NCI-H524 treated with DMSO at 0.1 percent for 48 hours (cell line): ENCODE results near the gene NUDT3.
"Not testable (repeated sequence)": the region's sequence is repeated elsewhere in the genome, so short reads cannot be mapped to it uniquely, and the experiment has no call there.

Experiments
- DNase-seq: peaks from one replicate; lab custom pipeline; 2025; lab: John Stamatoyannopoulos, UW

NUDT3 gene

GRCh38 chr6:34393191-34393965 lies 909 bp upstream of the NUDT3 start:
- DNase-seq, result no peak

GRCh38 chr6:34391786-34392496 lies 528 bp downstream of the NUDT3 start:
- peak; percentile 35 for DNase-seq

GRCh38 chr6:34391473-34391785 lies 1.0 kb downstream of the NUDT3 start:
- DNase-seq, result no peak

- DNase-seq, result peak; percentile 65
Observed at GRCh38 chr6:34390531-34391472, 1.7 kb downstream of the NUDT3 start.

- DNase-seq, result no peak
Observed at GRCh38 chr6:34389034-34389433, 3.4 kb downstream of the NUDT3 start.

- no peak for DNase-seq
Observed at GRCh38 chr6:34388421-34388820, 4.0 kb downstream of the NUDT3 start.

GRCh38 chr6:34386316-34387137 lies 5.9 kb downstream of the NUDT3 start:
- DNase-seq, result no peak

- DNase-seq, result no peak
Observed at GRCh38 chr6:34385793-34386195, 6.7 kb downstream of the NUDT3 start.

- DNase-seq, result no peak
Observed at GRCh38 chr6:34384321-34385153, 7.9 kb downstream of the NUDT3 start.

- no peak for DNase-seq
Observed at GRCh38 chr6:34383656-34384320, 8.7 kb downstream of the NUDT3 start.

GRCh38 chr6:34383161-34383631 lies 9.3 kb downstream of the NUDT3 start:
- no peak for DNase-seq

- no peak for DNase-seq
Observed at GRCh38 chr6:34381081-34381480, 11.4 kb downstream of the NUDT3 start.

GRCh38 chr6:34378470-34378869 lies 14.0 kb downstream of the NUDT3 start:
- no peak for DNase-seq

- DNase-seq, result no peak
Observed at GRCh38 chr6:34377984-34378383, 14.5 kb downstream of the NUDT3 start.

- DNase-seq, result not testable (repeated sequence)
Observed at GRCh38 chr6:34377571-34377970, 14.9 kb downstream of the NUDT3 start.

- DNase-seq, result no peak
Observed at GRCh38 chr6:34375833-34376232, 16.6 kb downstream of the NUDT3 start.

- no peak for DNase-seq
Observed at GRCh38 chr6:34374508-34374907, 18.0 kb downstream of the NUDT3 start.

- DNase-seq, result no peak
Observed at GRCh38 chr6:34374069-34374468, 18.4 kb downstream of the NUDT3 start.

- DNase-seq, result no peak
Observed at GRCh38 chr6:34373511-34373910, 19.0 kb downstream of the NUDT3 start.

GRCh38 chr6:34371865-34372264 lies 20.6 kb downstream of the NUDT3 start:
- DNase-seq, result not testable (repeated sequence)
